Suprapubic skin (tissue), 4 donors: ENCODE data around the gene ITSN1. TPM values are rescaled to one million over a fixed set of nuclear protein-coding genes. Genes with fewer than 3 reads are reported as not detected.

Experiments used
- DNase-seq, 2 donors: peaks; one replicate each; pipeline ENCODE4 v3.0.0-alpha.2; 2019; ENCODE audit warnings: low spot score in 2 of 2
- H3K27ac ChIP-seq: fragments of 200-600 bp; sonication (generic); one replicate; pipeline ENCODE4 v1.5.1; 2019
- H3K27me3 ChIP-seq: fragments of 200-600 bp; sonication (generic); one replicate; pipeline ENCODE4 v1.5.1; 2019
- H3K36me3 ChIP-seq: fragments of 200-600 bp; sonication (generic); one replicate; pipeline ENCODE4 v1.5.1; 2019
- H3K4me1 ChIP-seq: fragments of 200-600 bp; sonication (generic); one replicate; pipeline ENCODE4 v1.5.1; 2019
- H3K4me3 ChIP-seq: fragments of 200-600 bp; sonication (generic); one replicate; pipeline ENCODE4 v1.5.1; 2019; ENCODE audit warnings: mild to moderate bottlenecking
- H3K9me3 ChIP-seq: fragments of 200-600 bp; sonication (generic); one replicate; pipeline ENCODE4 v1.5.1; 2019
- CTCF ChIP-seq, 2 donors: fragments of 200-600 bp in 1 of 2; fragments of 450-650 bp in 1 of 2; sonication (generic) in 1 of 2; IDR thresholded peaks; one replicate each; pipeline ENCODE4 v1.5.1; 2016 to 2019; ENCODE audit warnings: antibody characterized with exemption in 2 of 2, mild to moderate bottlenecking in 1 of 2, moderate library complexity in 1 of 2
- EP300 ChIP-seq: sonication (generic); formaldehyde crosslinking; IDR thresholded peaks from one replicate; pipeline ENCODE4 v1.6.1; 2017; ENCODE audit warnings: antibody characterized with exemption
- POLR2A ChIP-seq, 2 donors: fragments of 450-650 bp; IDR thresholded peaks; one replicate each; pipeline ENCODE4 v1.6.1; 2017; ENCODE audit warnings: antibody characterized with exemption in 2 of 2, mild to moderate bottlenecking in 2 of 2, moderate library complexity in 2 of 2
- POLR2AphosphoS5 ChIP-seq, 3 donors: sonication (generic); formaldehyde crosslinking; IDR thresholded peaks; one replicate each; pipeline ENCODE4 v1.6.1; 2017; ENCODE audit warnings: antibody characterized with exemption in 3 of 3
- WGBS: methylation state at CpG from one replicate; pipeline ENCODE4 v1.1.5; 2018; 5-methylcytosine and 5-hydroxymethylcytosine counted together
- total RNA-seq, 4 donors: library from RNA; depleted of rRNA; stranded (reverse); fragments of >200 nt; gene quantifications; one replicate each; pipeline ENCODE4 v1.1.0, GENCODE V29; 2016

The ITSN1 gene
- total RNA-seq, 4 donors from 2014 or later, result 23.8 to 53.3 (median 35.2) TPM

- no peaks in the 10 kb centered on the region for H3K9me3 ChIP-seq
- H3K36me3 ChIP-seq, result no peaks in the 10 kb centered on the region
- 69% methylated on average over 2 of the region's 2 CpGs for WGBS
- peaks cover 7% of the 10 kb centered on the region for H3K4me1 ChIP-seq
- H3K27me3 ChIP-seq, result no peaks in the 10 kb centered on the region
- no peak overlapping the region for H3K27ac ChIP-seq
- TF ChIP-seq POLR2A (IDR thresholded peaks at IDR 0.05), result no peak
- TF ChIP-seq EP300, result no peak
- no peak for DNase-seq
- H3K4me3 ChIP-seq, result no peak overlapping the region
Measured at GRCh38 chr21:33666153-33666552, 23.9 kb downstream of the ITSN1 start.

GRCh38 chr21:33667636-33668035 lies 25.3 kb downstream of the ITSN1 start:
- WGBS, result 85% methylated on average over 6 of the region's 6 CpGs
- Histone ChIP-seq H3K36me3 (no peaks in the 10 kb centered on the region), H3K4me1 (peaks cover 7% of the 10 kb centered on the region), H3K27me3 (no peaks in the 10 kb centered on the region), H3K4me3 (no peak overlapping the region), H3K9me3 (no peaks in the 10 kb centered on the region), H3K27ac (no peak overlapping the region)
- no peak for DNase-seq
- TF ChIP-seq POLR2A (IDR thresholded peaks at IDR 0.05), result no peak
- TF ChIP-seq EP300, result no peak
- TF ChIP-seq POLR2AphosphoS5 (IDR thresholded peaks at IDR 0.05), result no peak
- TF ChIP-seq CTCF (IDR thresholded peaks at IDR 0.05), result no peak

GRCh38 chr21:33668180-33668579 lies 25.9 kb downstream of the ITSN1 start:
- Histone ChIP-seq H3K9me3 (no peaks in the 10 kb centered on the region), H3K36me3 (no peaks in the 10 kb centered on the region), H3K4me3 (no peak overlapping the region), H3K4me1 (peaks cover 7% of the 10 kb centered on the region), H3K27ac (no peak overlapping the region), H3K27me3 (no peaks in the 10 kb centered on the region)
- 30% methylated on average over 4 of the region's 4 CpGs for WGBS
- no peak for DNase-seq
- TF ChIP-seq EP300 (no peak), POLR2AphosphoS5 (IDR thresholded peaks at IDR 0.05) (no peak), POLR2A (IDR thresholded peaks at IDR 0.05) (no peak), CTCF (IDR thresholded peaks at IDR 0.05) (no peak)

GRCh38 chr21:33668620-33669019 lies 26.3 kb downstream of the ITSN1 start:
- Histone ChIP-seq H3K4me1 (peaks cover 7% of the 10 kb centered on the region), H3K27me3 (no peaks in the 10 kb centered on the region), H3K27ac (no peak overlapping the region), H3K36me3 (no peaks in the 10 kb centered on the region), H3K9me3 (no peaks in the 10 kb centered on the region), H3K4me3 (no peak overlapping the region)
- TF ChIP-seq CTCF (IDR thresholded peaks at IDR 0.05) (no peak), POLR2A (IDR thresholded peaks at IDR 0.05) (no peak), POLR2AphosphoS5 (IDR thresholded peaks at IDR 0.05) (no peak), EP300 (no peak)
- 95% methylated on average over 2 of the region's 2 CpGs for WGBS
- no peak for DNase-seq

- WGBS, result 85% methylated on average over 6 of the region's 6 CpGs
- peaks cover 7% of the 10 kb centered on the region for H3K4me1 ChIP-seq
- no peaks in the 10 kb centered on the region for H3K36me3 ChIP-seq
- no peaks in the 10 kb centered on the region for H3K27me3 ChIP-seq
- H3K4me3 ChIP-seq, result no peak overlapping the region
- no peak for DNase-seq
- TF ChIP-seq POLR2A (IDR thresholded peaks at IDR 0.05) (no peak), EP300 (no peak), CTCF (IDR thresholded peaks at IDR 0.05) (no peak)
- H3K9me3 ChIP-seq, result no peaks in the 10 kb centered on the region
- H3K27ac ChIP-seq, result no peak overlapping the region
Measured at GRCh38 chr21:33670076-33670978, 28.0 kb downstream of the ITSN1 start.
